GM12878 (cell line): ENCODE results near the gene ACAD11. TPM values are rescaled to one million over a fixed set of nuclear protein-coding genes. Genes with fewer than 3 reads are reported as not detected.

ENCODE experiments used
- ATAC-seq: fragments of 200-7000 bp; cut with Tn5 transposase; 3 replicates; pipeline ENCODE4 v1.9.1; 2020; ENCODE audit warnings: mild to moderate bottlenecking, moderate library complexity
- BruUV-seq: library from RNA; stranded (reverse); fragments of 400-500 nt; replicated peaks from 2 replicates; lab custom pipeline; 2021; lab: Mats Ljungman, UMichigan
- CTCF ChIA-PET: fragments of 300-600 bp; sonication (Branson Sonifier 250); formaldehyde crosslinking; extraction: SDS; loops from one replicate; lab custom pipeline; 2021; ENCODE audit warnings: inconsistent platforms; lab: Yijun Ruan, JAX
- POLR2A ChIA-PET: fragments of 350-600 bp; formaldehyde crosslinking; extraction: SDS; loops from one replicate; lab custom pipeline; 2021; ENCODE audit warnings: inconsistent platforms; lab: Charles Lee
- RAD21 ChIA-PET: fragments of 300-600 bp; sonication (Branson Sonifier 250); formaldehyde crosslinking; loops from one replicate; lab custom pipeline; 2023; ENCODE audit warnings: antibody characterized with exemption; ENCODE audit not compliant: unreplicated experiment; lab: Charles Lee
- SMC1A ChIA-PET: fragments of 300-600 bp; sonication (Branson Sonifier 250); formaldehyde crosslinking; loops from one replicate; lab custom pipeline; 2023; ENCODE audit not compliant: unreplicated experiment, uncharacterized antibody; lab: Charles Lee
- DNase-seq: peaks from one replicate; pipeline ENCODE4 v3.0.0-alpha.2; 2011; ENCODE audit warnings: low read depth, low spot score
- FAIRE-seq: peaks from 3 replicates; lab custom pipeline; 2011; peaks lifted over from hg19 to GRCh38; lab: Jason Lieb, UNC
- H2AFZ ChIP-seq: 2 replicates; pipeline ENCODE4 v1.6.0; 2011; ENCODE audit warnings: low read depth, low read length, control low read depth; ENCODE audit not compliant: control insufficient read depth
- H3K27ac ChIP-seq: 2 replicates; pipeline ENCODE4 v1.5.1; 2011; ENCODE audit warnings: control low read depth; ENCODE audit not compliant: control insufficient read depth, insufficient read depth
- H3K27me3 ChIP-seq, 2 experiments: replicated peaks in 1 of 2; 2 replicates each; pipeline versions ENCODE4 v1.6.0 to v1.6.1; 2011; ENCODE audit warnings: low read length in 1 of 2; ENCODE audit not compliant: control insufficient read depth in 2 of 2, insufficient read depth in 2 of 2
- H3K36me3 ChIP-seq, 2 experiments: 2 replicates each; pipeline ENCODE4 v1.5.1; 2011; ENCODE audit warnings: low read length in 1 of 2; ENCODE audit not compliant: control insufficient read depth in 2 of 2, insufficient read depth in 2 of 2
- H3K4me1 ChIP-seq: 2 replicates; pipeline ENCODE4 v1.6.1; 2011; ENCODE audit warnings: mild to moderate bottlenecking, low read length, moderate library complexity, mixed read lengths; ENCODE audit not compliant: control insufficient read depth, insufficient read depth
- H3K4me2 ChIP-seq: 2 replicates; pipeline ENCODE4 v1.6.0; 2011; ENCODE audit warnings: control low read depth; ENCODE audit not compliant: control insufficient read depth, insufficient read depth
- H3K4me3 ChIP-seq: fragments of 200-600 bp; sonication (generic); 2 replicates; pipeline ENCODE4 v1.5.1; 2016
- H3K79me2 ChIP-seq: 2 replicates; pipeline ENCODE4 v1.6.0; 2011; ENCODE audit warnings: low read length; ENCODE audit not compliant: control insufficient read depth, insufficient read depth
- H3K9ac ChIP-seq: 2 replicates; pipeline ENCODE4 v1.8.0; 2011; ENCODE audit warnings: low read length, control low read depth, mixed read lengths; ENCODE audit not compliant: control insufficient read depth, insufficient read depth
- H3K9me3 ChIP-seq: replicated peaks from 3 replicates; pipeline ENCODE4 v1.5.1; 2011; ENCODE audit warnings: mild to moderate bottlenecking, low read length; ENCODE audit not compliant: control insufficient read depth, insufficient read depth
- H4K20me1 ChIP-seq: 2 replicates; pipeline ENCODE4 v1.6.0; 2011; ENCODE audit not compliant: control insufficient read depth, insufficient read depth
- CBX5 ChIP-seq: sonication (generic); IDR thresholded peaks from 2 replicates; pipeline ENCODE4 v1.6.1; 2016; ENCODE audit warnings: low read depth, moderate library complexity, mild to moderate bottlenecking, inconsistent platforms
- CREB1 ChIP-seq: IDR thresholded peaks from 2 replicates; pipeline ENCODE4 v1.6.1; 2012; ENCODE audit warnings: low read depth, mild to moderate bottlenecking, inconsistent platforms
- MEF2A ChIP-seq: IDR thresholded peaks from 2 replicates; pipeline ENCODE4 v1.6.1; 2011; ENCODE audit warnings: low read depth, mild to moderate bottlenecking, low read length, moderate library complexity; ENCODE audit not compliant: insufficient read depth
- MTA3 ChIP-seq: IDR thresholded peaks from 2 replicates; pipeline ENCODE4 v1.6.1; 2012; ENCODE audit warnings: low read length, inconsistent platforms, borderline replicate concordance
- NFYA ChIP-seq: IDR thresholded peaks from 2 replicates; pipeline ENCODE4 v1.6.1; 2011; ENCODE audit warnings: low read depth, mild to moderate bottlenecking, low read length, improper control_type of control experiment, borderline replicate concordance
- NR2C2 ChIP-seq: IDR thresholded peaks from 2 replicates; pipeline ENCODE4 v1.6.1; 2011; ENCODE audit warnings: borderline replicate concordance, low read depth; ENCODE audit not compliant: control insufficient read depth, insufficient read length
- SIN3A ChIP-seq: IDR thresholded peaks from 2 replicates; pipeline ENCODE4 v1.6.1; 2012; ENCODE audit warnings: low read depth, low read length, improper control_type of control experiment
- SIX5 ChIP-seq: IDR thresholded peaks from 2 replicates; pipeline ENCODE4 v1.6.1; 2011; ENCODE audit warnings: mild to moderate bottlenecking, low read depth, low read length, moderate library complexity; ENCODE audit not compliant: severe bottlenecking
- SREBF2 ChIP-seq: IDR thresholded peaks from 2 replicates; pipeline ENCODE4 v1.6.1; 2012; ENCODE audit warnings: mild to moderate bottlenecking, low read length
- SUPT20H ChIP-seq: IDR thresholded peaks from 2 replicates; pipeline ENCODE4 v1.6.1; 2011; ENCODE audit warnings: low read depth, mild to moderate bottlenecking, low read length, moderate library complexity, borderline replicate concordance; ENCODE audit not compliant: control insufficient read depth
- ZNF24 ChIP-seq: fragments of 450-650 bp; IDR thresholded peaks from 2 replicates; pipeline ENCODE4 v1.6.1; 2017; ENCODE audit warnings: antibody characterized with exemption, mild to moderate bottlenecking
- ZNF274 ChIP-seq: IDR thresholded peaks from one replicate; pipeline ENCODE4 v1.8.0; 2011; ENCODE audit not compliant: insufficient read length, insufficient read depth
- ZNF622 ChIP-seq: fragments of 450-650 bp; IDR thresholded peaks from 2 replicates; pipeline ENCODE4 v1.6.1; 2017; ENCODE audit warnings: mild to moderate bottlenecking, inconsistent platforms
- WGBS: methylation state at CpG from one replicate; pipeline ENCODE4 v1.1.6; 2016; ENCODE audit warnings: low lambda C conversion rate; ENCODE audit not compliant: insufficient replicate concordance, insufficient coverage; ENCODE audit errors: missing lambda C conversion rate; 5-methylcytosine and 5-hydroxymethylcytosine counted together
- in situ Hi-C: fragments of 300-500 bp; cut with MboI; formaldehyde crosslinking; loops from 9 replicates; pipeline ENCODE4 v1.14.3; 2018; ENCODE audit warnings: mixed read lengths
- intact Hi-C: fragments of 100-400 bp; cut with micrococcal nuclease; formaldehyde crosslinking; loops from one replicate; pipeline ENCODE4 v1.14.2; 2022; ENCODE audit not compliant: unreplicated experiment
- polyA plus RNA-seq, 11 experiments: library from polyadenylated mRNA; depleted of rRNA in 4 of 11; unstranded in 6 of 11; stranded (reverse) in 5 of 11; fragments of >200 nt; fragmentation: Nextera tagmentation in 4 of 11; fragmentation: Illumina TruSeq in 1 of 11; extraction: Ambion mirVana in 4 of 11; extraction: Trizol in 1 of 11; gene quantifications; 1 replicate in 1 of 11; 2 replicates in 10 of 11; pipeline versions ENCODE4 v1.2.1 to v1.2.3, GENCODE V29; 2011 to 2016; ENCODE audit warnings: inconsistent platforms in 2 of 11, missing spikeins in 2 of 11, low read depth in 1 of 11
- total RNA-seq, 4 experiments: library from RNA; depleted of rRNA in 3 of 4; stranded (reverse); fragments of >200 nt in 3 of 4; fragmentation: Illumina TruSeq in 1 of 4; extraction: Trizol in 1 of 4; gene quantifications; 2 replicates each; pipeline versions ENCODE4 v1.2.1 to v1.2.3, GENCODE V29; 2013 to 2021

The ACAD11 gene
- total and polyA plus RNA-seq, 10 of the 15 experiments (the other 5 are each of a cell fraction or from before 2014, with no cell fraction given) = 2.4 to 15.9 (median 10.4) TPM

DNA sequence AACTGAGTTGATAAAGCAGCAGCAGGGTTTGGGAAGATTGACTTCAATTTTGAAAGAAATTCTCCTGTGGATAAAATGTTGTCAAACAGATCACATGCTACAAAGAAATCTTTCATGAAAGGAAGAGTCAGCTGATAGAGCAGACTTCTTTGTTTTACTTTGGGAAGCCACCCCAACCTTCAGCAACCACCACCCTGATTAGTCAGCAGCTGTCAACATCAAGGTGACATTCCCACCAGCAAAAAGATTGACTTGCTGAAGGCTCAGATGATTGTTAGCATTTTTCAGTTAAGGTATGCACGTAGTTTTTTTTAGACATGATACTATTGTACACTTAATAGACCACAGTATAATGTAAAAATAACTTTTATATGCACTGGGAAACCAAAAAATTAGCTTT lies 150.1 kb downstream of the ACAD11 start:
- H3K27ac ChIP-seq = no peak overlapping the region
- intact Hi-C loops = no loop called here
- no peaks in the 10 kb centered on the region for H4K20me1 ChIP-seq
- ChIA-PET RAD21 (no interaction called here), POLR2A (no interaction called here), CTCF (interaction anchor here (0.5 to 2.5 kb wide), 5 partner anchors 12 to 158 kb away, joined by 3 to 7 read pairs (median 4); no protein-coding TSS in a partner anchor), SMC1A (interaction anchor here (1.0 to 1.3 kb wide), 2 partner anchors 10 to 158 kb away, joined by 3 to 7 read pairs; no protein-coding TSS in a partner anchor)
- WGBS = 61% methylated on average over 1 of the region's 1 CpG
- in situ Hi-C loops = no loop called here
- FAIRE-seq (no peak), DNase-seq (no peak), ATAC-seq (no peak)
- no peak overlapping the region for H3K4me2 ChIP-seq
- TF ChIP-seq MEF2A = no peak
- TF ChIP-seq SIX5 = no peak
- no peak for TF ChIP-seq SREBF2
- H3K9ac ChIP-seq = no peak overlapping the region
- no peak overlapping the region for H3K4me3 ChIP-seq
- no peak overlapping the region for H2AFZ ChIP-seq
- H3K79me2 ChIP-seq = no peaks in the 10 kb centered on the region
- no peaks in the 10 kb centered on the region for H3K27me3 ChIP-seq
- no TSS peak for BruUV-seq
- no peaks in the 10 kb centered on the region for H3K9me3 ChIP-seq
- H3K36me3 ChIP-seq = peaks cover 0 to 15% of the 10 kb centered on the region in 2 experiments; a peak in 2 of 4 replicates
- no peaks in the 10 kb centered on the region for H3K4me1 ChIP-seq

DNA sequence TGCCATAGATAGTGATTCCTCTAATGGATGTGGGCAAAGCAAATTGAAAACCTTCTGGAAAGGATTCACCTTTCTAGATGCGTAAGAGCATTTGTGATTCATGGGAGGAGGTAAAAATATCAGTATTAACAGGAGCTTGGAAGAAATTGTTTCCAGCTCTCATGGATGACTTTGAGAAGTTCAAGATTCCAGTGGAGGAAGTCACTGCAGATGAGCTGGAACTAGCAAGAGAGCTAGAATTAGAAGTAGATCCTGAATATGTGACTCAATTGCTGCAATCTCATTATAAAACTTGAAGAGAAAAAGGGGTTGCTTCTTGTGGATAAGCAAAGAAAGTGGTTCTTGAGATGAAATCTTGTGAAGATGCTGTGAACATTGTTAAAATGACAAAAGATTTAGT lies 150.5 kb downstream of the ACAD11 start:
- BruUV-seq = no TSS peak

More for the DNA sequence above, 150.5 kb downstream of the ACAD11 start:
- WGBS = 92% methylated on average over 1 of the region's 1 CpG
- no peak for ATAC-seq
- Histone ChIP-seq H4K20me1 (no peaks in the 10 kb centered on the region), H3K27ac (no peak overlapping the region), H3K4me2 (no peak overlapping the region), H3K4me3 (no peak overlapping the region), H2AFZ (no peak overlapping the region), H3K4me1 (no peaks in the 10 kb centered on the region), H3K9me3 (no peaks in the 10 kb centered on the region), H3K9ac (no peak overlapping the region), H3K27me3 (no peaks in the 10 kb centered on the region), H3K36me3 (peaks cover 0 to 16% of the 10 kb centered on the region in 2 experiments; a peak in 2 of 4 replicates), H3K79me2 (no peaks in the 10 kb centered on the region)
- TF ChIP-seq CBX5 = no peak
- TF ChIP-seq SUPT20H = no peak
- no peak for TF ChIP-seq CREB1
- no peak for TF ChIP-seq MTA3
- no peak for TF ChIP-seq NR2C2
- no peak for TF ChIP-seq ZNF622
- no peak for TF ChIP-seq ZNF24
- no peak for TF ChIP-seq SIN3A
- TF ChIP-seq ZNF274 = no peak
- TF ChIP-seq NFYA = no peak
- intact Hi-C loops = no loop called here
- SMC1A ChIA-PET = interaction anchor here (1.0 to 1.7 kb wide), 2 partner anchors 11 to 157 kb away, joined by 3 to 4 read pairs; no protein-coding TSS in a partner anchor
- CTCF ChIA-PET = interaction anchor here (0.5 to 2.5 kb wide), 5 partner anchors 13 to 1476 kb away, joined by 3 to 7 read pairs (median 3); no protein-coding TSS in a partner anchor
- DNase-seq = no peak
- in situ Hi-C loops = no loop called here
- FAIRE-seq = no peak
- POLR2A ChIA-PET = no interaction called here
- RAD21 ChIA-PET = no interaction called here
